Iris pigment epithelial cell (primary cell): ENCODE results near the gene WIPF2.

Experiments
- DNase-seq: peaks from one replicate; pipeline ENCODE4 v3.0.0-alpha.2; 2011; ENCODE audit warnings: low read depth

The WIPF2 gene

DNA sequence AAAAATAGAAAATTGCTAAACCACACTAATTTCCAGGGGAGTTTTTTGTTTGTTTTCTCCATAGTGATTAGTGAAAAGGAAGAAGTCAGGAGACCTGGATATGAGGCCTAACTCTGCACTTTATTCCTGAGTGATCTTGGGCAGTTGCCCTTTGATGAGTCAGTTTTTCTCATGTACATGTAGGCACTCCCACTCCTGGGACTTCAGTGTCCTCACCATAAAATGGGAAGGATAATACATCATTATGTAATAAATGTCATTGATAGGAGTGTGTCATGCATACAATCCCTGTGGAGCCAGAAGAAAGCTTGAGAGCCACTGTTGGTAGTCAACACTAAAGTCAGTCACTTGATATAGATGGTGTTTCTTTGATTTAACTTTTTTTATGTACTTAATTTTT, 32.5 kb downstream of the WIPF2 start:
- DNase-seq, result peak; percentile 80

DNA sequence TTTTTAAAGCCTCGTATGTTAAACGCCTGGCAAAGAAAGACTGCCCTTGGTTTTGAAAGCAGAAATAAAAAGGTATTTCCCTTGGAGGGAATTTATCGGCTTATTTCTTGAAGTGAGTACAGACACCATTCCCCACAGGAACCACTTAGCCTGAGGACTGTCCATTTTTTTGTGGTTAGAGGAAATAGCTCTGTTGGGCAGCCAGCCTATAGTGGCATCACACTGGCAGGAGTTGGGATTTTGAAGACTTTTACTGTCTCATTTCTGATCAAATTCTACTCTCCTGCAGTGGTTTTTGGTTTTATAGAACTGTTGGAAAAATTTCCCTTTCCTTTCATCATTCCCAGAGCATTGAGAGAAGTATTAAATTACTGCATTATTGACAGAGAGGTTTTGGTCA, 34.5 kb downstream of the WIPF2 start:
- no peak for DNase-seq

DNA sequence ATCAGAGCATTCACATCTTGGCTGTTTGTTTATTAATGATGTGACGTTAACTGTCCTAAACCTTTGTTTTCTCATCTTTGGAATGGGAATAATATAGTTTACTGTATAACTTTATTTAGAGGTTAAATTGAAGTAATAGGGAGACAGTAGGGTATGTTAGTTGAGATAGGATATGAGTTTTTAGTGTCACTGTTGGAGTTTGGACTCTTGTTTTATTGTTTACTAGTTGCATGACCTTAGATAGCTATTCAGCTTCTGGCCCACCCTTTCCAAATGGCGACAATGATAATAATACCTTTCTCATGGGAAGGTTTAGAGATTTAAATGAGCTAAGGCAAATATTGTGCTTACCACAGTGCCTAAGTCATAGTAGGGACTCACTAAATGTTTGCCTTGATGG, 40.4 kb downstream of the WIPF2 start:
- DNase-seq, result no peak

DNA sequence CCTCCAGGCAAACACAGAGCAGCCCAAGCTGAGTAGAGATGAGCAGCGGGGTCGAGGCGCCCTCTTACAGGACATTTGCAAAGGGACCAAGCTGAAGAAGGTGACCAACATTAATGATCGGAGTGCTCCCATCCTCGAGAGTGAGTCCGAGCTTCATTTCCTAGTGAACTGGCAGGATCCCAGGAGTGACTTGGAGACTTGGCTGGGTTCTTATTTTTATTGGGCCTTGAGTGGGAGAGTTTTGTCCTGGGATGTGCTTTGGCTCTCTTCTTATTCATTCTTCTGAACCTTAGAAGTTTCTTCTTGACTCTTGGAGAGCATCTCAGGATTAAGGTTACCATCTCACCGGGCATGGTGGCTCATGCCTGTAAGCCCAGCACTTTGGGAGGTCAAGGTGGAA, 41.4 kb downstream of the WIPF2 start:
- no peak for DNase-seq

DNA sequence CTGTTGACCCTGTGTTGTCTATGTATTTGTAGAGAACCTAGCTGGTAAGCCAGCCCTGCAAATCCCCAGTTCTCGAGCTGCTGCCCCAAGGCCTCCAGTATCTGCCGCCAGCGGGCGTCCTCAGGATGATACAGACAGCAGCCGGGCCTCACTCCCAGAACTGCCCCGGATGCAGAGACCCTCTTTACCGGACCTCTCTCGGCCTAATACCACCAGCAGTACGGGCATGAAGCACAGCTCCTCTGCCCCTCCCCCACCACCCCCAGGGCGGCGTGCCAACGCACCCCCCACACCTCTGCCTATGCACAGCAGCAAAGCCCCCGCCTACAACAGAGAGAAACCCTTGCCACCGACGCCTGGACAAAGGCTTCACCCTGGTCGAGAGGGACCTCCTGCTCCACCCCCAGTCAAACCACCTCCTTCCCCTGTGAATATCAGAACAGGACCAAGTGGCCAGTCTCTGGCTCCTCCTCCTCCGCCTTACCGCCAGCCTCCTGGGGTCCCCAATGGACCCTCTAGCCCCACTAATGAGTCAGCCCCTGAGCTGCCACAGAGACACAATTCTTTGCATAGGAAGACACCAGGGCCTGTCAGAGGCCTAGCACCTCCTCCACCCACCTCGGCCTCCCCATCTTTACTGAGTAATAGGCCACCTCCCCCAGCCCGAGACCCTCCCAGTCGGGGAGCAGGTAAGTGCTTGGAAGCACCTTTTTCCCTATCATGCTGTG, 45.5 kb downstream of the WIPF2 start:
- no peak for DNase-seq

DNA sequence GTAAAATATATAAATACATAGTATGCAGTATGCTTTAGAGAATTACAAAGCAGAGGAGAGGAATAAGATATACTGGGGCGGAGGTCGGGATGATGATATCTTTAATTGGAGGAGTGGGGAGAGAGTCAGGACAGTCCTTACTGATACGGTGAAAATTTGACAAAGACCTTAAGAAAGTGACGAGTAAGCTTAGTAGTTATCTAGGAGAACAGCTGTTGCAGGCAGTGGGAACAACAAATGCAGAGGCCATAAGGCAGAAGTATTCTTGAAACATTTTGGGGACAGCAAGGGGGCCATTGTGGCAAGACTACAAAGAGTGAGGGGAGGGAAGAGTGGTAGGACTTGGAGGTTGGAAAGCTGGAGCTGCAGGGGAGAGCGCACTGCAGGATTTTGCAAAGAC, 46.2 kb downstream of the WIPF2 start:
- no peak for DNase-seq

DNA sequence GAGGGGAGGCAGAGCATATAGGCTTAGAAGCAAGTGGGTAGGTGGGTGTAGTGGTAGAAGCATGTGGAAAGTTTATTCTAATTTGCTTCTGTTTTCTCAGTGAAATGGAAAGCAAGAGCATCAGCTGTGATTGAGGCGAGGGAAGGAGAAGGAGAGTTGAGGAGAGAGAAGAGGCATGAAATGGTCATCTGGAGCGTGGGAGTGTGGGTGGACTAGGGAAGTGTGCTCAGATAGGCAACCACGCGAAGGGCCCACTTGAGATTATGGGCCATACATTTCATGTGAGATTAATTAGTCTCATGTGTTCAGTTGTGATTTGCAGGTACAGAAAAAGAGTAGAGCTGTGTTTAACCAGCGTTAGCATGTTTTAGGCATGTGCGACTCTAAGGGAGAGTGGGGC, 47.8 kb downstream of the WIPF2 start:
- no peak for DNase-seq

DNA sequence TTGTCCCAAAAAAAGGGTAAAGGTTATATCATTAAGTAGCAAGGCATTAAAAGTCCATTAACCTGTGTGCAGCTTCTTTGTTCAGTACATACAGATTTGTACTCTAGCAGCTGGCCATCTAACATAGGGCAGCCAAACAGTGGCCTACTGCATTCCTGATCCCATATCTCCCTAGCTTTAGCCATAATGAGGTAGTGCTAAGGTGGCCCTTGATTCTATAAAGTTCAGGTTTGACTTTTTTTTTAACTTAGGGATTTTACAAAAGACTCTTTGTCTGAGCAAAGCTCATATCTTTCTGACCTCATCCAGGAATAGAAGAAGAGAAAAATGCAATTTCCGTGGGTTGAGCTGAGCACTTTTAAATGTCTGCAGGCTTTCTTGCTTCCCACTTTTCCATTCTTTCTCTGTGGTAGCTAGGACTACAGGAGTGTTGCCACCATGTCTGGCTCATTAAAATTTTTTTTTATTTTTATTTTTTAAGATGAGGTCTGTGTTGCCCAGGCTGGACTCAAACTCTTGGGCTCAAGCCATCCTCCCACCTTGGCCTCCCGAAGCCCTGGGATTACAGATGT, 49.1 kb downstream of the WIPF2 start:
- DNase-seq, result no peak

DNA sequence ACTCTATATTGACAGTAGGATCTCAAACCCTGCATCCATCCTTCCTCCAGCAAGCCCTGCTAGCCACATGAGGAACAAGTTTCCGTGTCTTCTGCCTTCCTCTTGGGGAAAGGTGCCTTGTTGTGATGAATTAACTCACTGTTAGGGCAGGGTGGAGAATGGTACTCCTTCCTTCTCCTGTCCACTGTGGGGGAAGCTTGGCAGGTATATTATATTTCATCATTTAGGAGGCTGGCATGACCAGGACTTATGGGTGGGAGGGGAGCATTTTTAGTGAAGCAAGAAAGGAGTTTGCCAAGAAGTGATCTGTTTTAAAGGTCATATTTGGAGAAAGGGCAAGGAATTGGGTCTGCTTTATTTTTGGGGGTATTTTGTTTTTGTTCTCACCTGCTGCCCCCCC, 59.3 kb downstream of the WIPF2 start:
- no peak for DNase-seq

DNA sequence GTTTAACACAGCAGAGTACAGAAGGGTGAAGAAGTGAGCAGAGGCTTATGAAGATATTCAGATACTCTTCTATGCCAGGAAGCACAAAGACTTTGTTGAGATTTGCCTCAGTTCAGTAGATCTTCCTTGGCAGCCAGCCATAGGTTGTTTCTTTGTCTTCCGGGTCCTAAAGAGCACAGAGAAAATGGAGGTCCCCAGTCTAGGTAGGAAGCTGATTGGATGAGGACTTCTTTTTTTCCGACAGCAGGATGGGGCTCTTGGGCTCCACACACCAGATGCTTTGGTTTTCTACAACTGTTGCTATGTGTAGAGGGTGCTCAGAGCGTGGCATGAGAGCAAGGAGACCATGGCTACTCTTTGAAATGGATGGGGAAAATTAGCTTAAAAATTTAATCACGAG, 60.3 kb downstream of the WIPF2 start:
- DNase-seq, result peak; percentile 48

DNA sequence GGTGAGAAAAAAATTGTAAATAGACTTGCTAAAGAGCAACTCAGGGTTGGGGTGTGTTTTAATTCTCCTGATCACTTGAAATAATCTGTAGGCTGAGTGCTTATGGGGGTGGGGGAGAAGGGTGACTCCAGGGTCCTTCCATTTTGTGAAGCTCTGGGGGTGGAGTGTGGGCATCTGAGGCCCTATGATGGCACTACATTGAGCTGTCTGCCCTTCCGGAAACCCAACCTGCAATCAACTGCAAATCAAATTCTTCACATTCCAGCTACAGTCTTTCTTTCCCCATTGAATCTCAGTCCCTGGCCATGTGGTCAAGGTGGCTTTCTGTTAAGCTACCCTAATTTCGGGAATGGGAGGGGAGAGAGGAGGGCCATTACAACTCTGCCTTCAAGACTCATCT, 62.6 kb downstream of the WIPF2 start:
- DNase-seq, result no peak

DNA sequence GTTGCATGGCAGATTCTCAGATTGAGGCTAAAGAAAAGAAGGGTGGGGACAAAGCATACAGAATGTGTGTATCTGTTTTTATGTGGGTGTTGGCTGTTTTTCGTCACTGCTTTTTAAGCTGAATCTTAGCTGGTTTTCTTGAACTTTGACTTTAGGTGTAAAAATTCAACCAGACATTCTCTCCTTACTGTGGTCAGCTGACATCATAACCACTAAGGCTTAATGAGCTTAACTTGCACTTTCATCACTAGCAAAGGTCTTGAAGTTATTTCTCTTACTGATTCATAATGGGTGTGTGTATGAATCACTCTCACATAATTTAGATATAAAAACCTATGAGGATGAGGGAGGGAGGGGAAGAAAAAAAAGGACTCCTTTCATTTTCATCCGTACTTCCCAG, 64.6 kb downstream of the WIPF2 start:
- DNase-seq, result peak; percentile 98

DNA sequence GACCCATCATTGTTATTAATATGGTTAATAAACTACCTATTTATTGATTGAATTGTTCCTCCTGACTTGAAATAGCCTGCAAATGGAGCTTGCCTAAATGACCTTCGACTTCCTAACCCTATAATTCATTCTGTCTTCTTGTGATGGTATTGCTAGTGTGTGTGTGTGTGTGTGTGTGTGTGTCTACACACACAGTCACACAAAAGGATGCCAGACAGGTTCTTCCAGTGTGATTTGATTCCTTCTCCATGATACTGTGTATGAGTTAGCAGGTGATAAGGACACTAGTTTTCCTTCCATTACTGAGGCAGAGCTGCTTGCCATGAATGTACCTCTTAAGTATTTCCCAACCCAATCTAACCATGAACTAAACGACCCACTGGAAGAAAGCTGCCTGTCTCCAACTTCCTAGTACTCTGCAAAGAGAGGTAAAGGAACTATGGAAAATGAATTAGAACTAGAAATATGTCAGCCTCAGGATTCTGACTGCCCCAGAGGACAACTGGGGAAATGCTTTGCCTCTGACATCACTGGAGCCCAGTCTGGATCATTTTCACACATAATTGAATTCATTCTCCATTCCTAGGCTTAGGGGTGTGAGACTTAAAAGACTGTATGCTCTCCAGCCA, 65.1 kb downstream of the WIPF2 start:
- peak; percentile 91 for DNase-seq

DNA sequence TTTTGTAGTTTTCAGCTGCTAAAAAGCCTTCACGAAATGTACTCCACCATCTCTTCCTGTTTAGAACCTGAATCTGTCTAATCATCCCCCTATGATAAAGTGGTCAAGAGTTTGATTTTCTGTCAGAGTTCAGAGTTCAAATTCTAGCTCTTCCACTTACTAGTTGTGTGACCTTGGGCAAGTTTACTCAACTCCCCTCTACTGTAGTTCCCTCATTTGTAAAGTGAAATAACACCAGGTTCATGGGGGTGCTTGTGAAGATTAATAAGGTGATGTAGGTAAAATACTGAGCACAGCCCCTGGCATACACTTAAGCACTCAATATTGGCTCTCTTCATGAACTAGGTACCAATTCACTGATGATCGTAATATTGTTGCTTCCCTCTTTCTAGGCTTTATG, 67.4 kb downstream of the WIPF2 start:
- DNase-seq, result no peak

DNA sequence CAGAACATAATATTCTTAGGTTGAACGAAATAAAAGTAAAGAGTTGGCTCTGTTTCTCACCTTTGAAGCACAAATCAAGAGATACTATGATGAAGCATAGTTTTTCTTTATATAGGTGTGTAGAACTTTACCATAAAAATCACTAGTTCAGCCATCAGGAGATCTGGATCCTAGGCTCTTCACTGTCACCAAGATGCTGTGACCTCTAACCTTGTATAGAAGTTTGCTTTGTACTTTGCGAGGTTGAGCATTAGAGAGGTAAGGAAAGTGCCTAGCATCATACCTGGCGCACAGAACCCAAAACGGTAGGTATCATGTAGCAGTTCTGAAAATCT, 68.0 kb downstream of the WIPF2 start:
- no peak for DNase-seq

DNA sequence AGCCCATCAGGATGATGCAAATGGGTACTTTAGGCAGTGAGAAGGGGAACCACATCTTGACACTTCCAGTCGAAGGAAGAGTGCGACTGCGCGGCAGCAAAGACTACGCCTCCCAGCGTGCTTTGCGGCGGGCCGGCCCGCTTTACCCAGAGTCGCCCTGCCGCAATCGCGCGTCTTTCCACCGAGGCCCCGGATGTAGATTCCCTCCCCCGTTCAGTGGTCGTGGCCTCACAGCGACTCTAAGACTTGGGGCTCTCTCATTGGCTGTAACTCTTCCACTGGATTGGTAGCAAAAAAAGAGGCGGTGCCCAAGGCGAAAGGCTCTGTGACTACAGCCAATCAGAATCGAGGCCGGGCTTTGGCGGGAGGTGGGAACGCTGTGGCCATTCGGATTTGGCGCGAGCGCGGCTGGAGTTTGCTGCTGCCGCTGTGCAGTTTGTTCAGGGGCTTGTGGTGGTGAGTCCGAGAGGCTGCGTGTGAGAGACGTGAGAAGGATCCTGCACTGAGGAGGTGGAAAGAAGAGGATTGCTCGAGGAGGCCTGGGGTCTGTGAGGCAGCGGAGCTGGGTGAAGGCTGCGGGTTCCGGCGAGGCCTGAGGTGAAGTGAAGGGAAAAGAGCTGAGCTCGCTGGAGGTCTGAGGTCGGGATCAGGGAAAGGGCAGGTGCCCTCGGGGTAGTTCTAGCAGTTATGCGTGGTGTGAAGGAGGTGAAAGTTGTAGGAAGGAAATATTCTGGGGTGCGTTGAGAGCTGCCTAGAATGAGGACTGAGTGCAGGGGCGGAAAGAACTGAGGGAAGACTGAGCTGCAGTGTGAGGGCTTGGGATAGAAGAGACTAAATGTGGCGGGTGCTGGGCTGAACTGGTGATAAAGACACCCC, 68.6 kb downstream of the WIPF2 start, which contains the start of gene CDC6:
CDC6 (plus strand) TSS at position 386 of the 876 bp plus-strand sequence. CDS start 1,542 bp downstream, outside the sequence.
- DNase-seq, result peak; percentile 99

DNA sequence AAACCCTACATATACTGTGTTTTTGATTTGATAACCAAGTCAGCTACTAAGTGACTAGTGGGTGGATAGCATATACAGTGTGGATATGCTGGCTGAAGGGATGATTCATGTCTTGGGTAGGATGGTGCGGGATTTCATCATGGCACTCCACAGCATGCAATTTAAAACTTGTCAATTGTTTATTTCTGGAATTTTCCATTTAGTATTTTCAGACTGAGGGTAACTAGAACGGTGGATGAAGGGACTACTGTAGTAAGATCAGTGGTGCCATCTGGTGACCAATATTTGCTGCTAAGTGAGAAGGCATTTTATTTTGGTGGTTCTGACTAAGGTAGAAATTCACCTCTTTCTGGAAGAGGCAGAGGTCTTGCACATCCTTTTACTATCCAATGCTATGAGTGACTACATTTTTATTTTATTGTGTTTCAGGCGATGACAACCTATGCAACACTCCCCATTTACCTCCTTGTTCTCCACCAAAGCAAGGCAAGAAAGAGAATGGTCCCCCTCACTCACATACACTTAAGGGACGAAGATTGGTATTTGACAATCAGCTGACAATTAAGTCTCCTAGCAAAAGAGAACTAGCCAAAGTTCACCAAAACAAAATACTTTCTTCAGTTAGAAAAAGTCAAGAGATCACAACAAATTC, 71.7 kb downstream of the WIPF2 start:
- peak; percentile 97 for DNase-seq

DNA sequence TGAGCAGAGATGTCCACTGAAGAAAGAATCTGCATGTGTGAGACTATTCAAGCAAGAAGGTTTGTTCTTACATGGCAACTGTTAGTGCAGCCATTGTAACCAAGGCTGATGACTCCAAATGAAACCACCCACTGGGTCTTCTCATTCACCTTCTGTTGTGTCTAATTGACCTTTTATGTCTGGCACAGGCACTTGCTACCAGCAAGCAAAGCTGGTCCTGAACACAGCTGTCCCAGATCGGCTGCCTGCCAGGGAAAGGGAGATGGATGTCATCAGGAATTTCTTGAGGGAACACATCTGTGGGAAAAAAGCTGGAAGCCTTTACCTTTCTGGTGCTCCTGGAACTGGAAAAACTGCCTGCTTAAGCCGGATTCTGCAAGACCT, 72.2 kb downstream of the WIPF2 start:
- DNase-seq, result no peak

DNA sequence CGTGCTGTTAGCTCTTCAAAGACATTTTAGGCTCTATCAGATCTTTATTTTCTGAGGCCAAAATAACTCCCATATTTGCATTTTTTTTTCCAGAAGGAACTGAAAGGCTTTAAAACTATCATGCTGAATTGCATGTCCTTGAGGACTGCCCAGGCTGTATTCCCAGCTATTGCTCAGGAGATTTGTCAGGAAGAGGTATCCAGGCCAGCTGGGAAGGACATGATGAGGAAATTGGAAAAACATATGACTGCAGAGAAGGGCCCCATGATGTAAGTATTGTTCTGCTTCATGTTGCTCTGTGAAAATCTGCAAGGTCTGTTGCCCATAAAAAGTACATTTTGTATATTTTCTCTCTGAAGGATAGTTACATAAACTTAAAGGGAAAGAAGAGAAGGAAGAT, 74.3 kb downstream of the WIPF2 start:
- no peak for DNase-seq

DNA sequence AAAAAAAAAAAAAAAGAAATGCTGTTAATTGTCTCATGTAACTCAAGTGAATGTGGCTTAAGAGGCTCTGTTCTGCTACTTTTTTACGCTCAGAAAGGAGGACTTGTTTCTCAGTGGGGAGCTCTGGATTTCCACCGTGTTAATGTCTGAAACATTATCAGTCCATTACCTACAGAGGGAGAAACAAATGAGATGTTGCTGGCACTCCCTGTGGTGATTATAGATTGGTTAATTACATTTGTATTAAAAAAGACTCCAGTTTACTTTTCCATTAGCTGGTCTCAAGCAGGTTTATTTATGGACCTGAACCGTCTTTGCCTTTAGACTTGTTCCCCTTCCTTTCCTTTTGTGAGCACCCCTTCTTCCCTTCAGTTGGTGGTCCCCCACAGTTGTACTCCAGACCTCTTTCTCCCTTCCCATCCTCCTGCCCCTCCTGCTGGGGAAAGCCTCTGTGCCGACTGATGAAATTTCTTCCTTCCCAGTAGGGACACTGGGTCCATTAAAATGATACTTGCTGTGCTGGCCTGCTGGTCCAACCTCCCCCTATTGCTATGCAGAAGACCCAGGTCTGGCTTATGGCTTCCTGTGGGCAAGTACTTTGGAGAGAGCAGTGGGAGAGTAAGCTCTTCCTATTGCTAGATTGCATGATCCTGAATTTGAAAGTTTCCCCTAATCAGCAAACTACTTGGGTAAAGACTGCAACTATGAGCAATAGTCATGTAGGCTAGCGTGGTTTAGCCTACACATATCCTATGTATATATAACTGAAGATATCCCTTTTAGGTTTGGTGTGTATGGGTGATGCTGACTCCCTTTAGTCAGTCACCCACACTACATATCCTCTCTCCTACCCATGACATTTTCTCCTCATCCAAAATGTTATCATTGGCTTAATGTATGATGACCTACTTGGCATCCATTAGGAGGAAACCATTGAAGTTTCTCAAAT, 76.7 kb downstream of the WIPF2 start:
- DNase-seq, result no peak

DNA sequence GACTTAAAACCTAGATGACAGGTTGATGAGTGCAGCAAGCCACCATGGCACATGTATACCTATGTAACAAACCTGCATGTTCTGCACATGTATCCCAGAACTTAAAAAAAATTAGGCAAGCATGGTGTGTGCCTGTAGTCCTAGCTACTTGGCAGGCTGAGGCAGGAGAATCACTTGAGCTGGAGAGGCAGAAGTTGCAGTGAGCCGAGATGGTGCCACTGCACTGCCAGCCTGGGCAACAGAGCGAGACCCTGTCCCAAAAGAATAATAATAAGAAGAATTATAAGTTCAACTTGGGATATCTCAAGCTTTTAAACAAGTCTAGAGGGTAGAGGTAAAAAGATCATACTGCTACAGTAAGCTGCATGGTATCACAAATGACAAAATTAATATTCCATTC, 78.4 kb downstream of the WIPF2 start:
- DNase-seq, result no peak
